HepG2 (cell line): ENCODE data around the gene GCN1. TPM values are rescaled to one million over a fixed set of nuclear protein-coding genes. Genes with fewer than 3 reads are reported as not detected.

Source experiments
- FLYWCH1 ChIP-seq: sonication (generic); formaldehyde crosslinking; IDR thresholded peaks from 2 replicates; pipeline ENCODE4 v1.8.1; 2023; ENCODE audit warnings: mild to moderate bottlenecking, missing genetic modification reagents
- HIVEP1 ChIP-seq: sonication (generic); formaldehyde crosslinking; IDR thresholded peaks from 2 replicates; pipeline ENCODE4 v1.4.0; 2020; ENCODE audit warnings: mild to moderate bottlenecking, missing genetic modification reagents
- HNRNPK ChIP-seq: fragments of 200-400 bp; formaldehyde crosslinking; IDR thresholded peaks from 2 replicates; pipeline ENCODE4 v1.6.1; 2018; ENCODE audit warnings: low read length, low read depth, moderate library complexity, mild to moderate bottlenecking; ENCODE audit not compliant: poor library complexity, severe bottlenecking
- NR2C2 ChIP-seq: sonication (generic); formaldehyde crosslinking; IDR thresholded peaks from 2 replicates; pipeline ENCODE4 v1.4.0; 2020; ENCODE audit warnings: missing genetic modification reagents, mild to moderate bottlenecking, moderate library complexity, borderline replicate concordance
- NR2F1 ChIP-seq, 2 experiments: fragments of 450-650 bp in 1 of 2; formaldehyde crosslinking in 1 of 2; IDR thresholded peaks; 2 replicates each; pipeline versions ENCODE4 v1.5.0 to v1.6.1; 2016 to 2020; ENCODE audit warnings: mild to moderate bottlenecking in 1 of 2, missing compliant biosample characterization in 1 of 2, missing genetic modification reagents in 1 of 2, moderate library complexity in 1 of 2
- PAX8 ChIP-seq: sonication (generic); formaldehyde crosslinking; IDR thresholded peaks from 2 replicates; pipeline ENCODE4 v1.8.0; 2022; ENCODE audit warnings: mild to moderate bottlenecking, missing genetic modification reagents, borderline replicate concordance
- POLR2G ChIP-seq: fragments of 200-400 bp; formaldehyde crosslinking; IDR thresholded peaks from 2 replicates; pipeline ENCODE4 v1.6.1; 2018; ENCODE audit warnings: mild to moderate bottlenecking, low read depth, low read length, moderate library complexity
- RORA ChIP-seq: sonication (generic); formaldehyde crosslinking; IDR thresholded peaks from 2 replicates; pipeline ENCODE4 v1.5.0; 2020; ENCODE audit warnings: mild to moderate bottlenecking, missing genetic modification reagents, moderate library complexity
- SP2 ChIP-seq: sonication (generic); formaldehyde crosslinking; IDR thresholded peaks from 2 replicates; pipeline ENCODE4 v1.5.1; 2020; ENCODE audit warnings: mild to moderate bottlenecking, missing genetic modification reagents
- SRF ChIP-seq: IDR thresholded peaks from 2 replicates; pipeline ENCODE4 v1.6.1; 2011; ENCODE audit warnings: mild to moderate bottlenecking, low read depth, low read length, moderate library complexity
- YY1 ChIP-seq: IDR thresholded peaks from 2 replicates; pipeline ENCODE4 v1.6.1; 2011; ENCODE audit warnings: low read length, low read depth, moderate library complexity, mild to moderate bottlenecking; ENCODE audit not compliant: insufficient read depth, insufficient replicate concordance
- ZBTB21 ChIP-seq: sonication (generic); formaldehyde crosslinking; IDR thresholded peaks from 2 replicates; pipeline ENCODE4 v1.4.0; 2020; ENCODE audit warnings: missing genetic modification reagents
- ZFP36L1 ChIP-seq: sonication (generic); formaldehyde crosslinking; IDR thresholded peaks from 2 replicates; pipeline ENCODE4 v1.8.0; 2022; ENCODE audit warnings: mild to moderate bottlenecking, missing genetic modification reagents, moderate library complexity
- ZNF17 ChIP-seq: sonication (generic); formaldehyde crosslinking; IDR thresholded peaks from 2 replicates; pipeline ENCODE4 v1.5.0; 2020; ENCODE audit warnings: mild to moderate bottlenecking, missing genetic modification reagents
- ZNF230 ChIP-seq: sonication (generic); formaldehyde crosslinking; IDR thresholded peaks from 2 replicates; pipeline ENCODE4 v1.4.0; 2020; ENCODE audit warnings: mild to moderate bottlenecking, missing genetic modification reagents
- ZNF282 ChIP-seq: fragments of 450-650 bp; IDR thresholded peaks from 2 replicates; pipeline ENCODE4 v1.6.1; 2018; ENCODE audit not compliant: partially characterized antibody
- ZNF331 ChIP-seq: sonication (generic); formaldehyde crosslinking; IDR thresholded peaks from 2 replicates; pipeline ENCODE4 v1.4.0; 2020; ENCODE audit warnings: missing genetic modification reagents
- ZNF549 ChIP-seq: sonication (generic); formaldehyde crosslinking; IDR thresholded peaks from 2 replicates; pipeline ENCODE4 v1.5.0; 2020; ENCODE audit warnings: missing genetic modification reagents
- ZSCAN25 ChIP-seq: sonication (generic); formaldehyde crosslinking; IDR thresholded peaks from 2 replicates; pipeline ENCODE4 v1.8.0; 2022; ENCODE audit warnings: mild to moderate bottlenecking, missing genetic modification reagents
- polyA plus RNA-seq, 8 experiments: library from polyadenylated mRNA; depleted of rRNA in 3 of 8; stranded (reverse) in 7 of 8; unstranded in 1 of 8; fragments of >200 nt; fragmentation: Illumina TruSeq in 4 of 8; extraction: Trizol in 4 of 8; gene quantifications; 2 replicates each; pipeline versions ENCODE4 v1.2.1 to v1.2.3, GENCODE V29; 2011 to 2016; ENCODE audit warnings: low read depth in 4 of 8, missing spikeins in 1 of 8, mixed read lengths in 1 of 8; ENCODE audit not compliant: insufficient read depth in 1 of 8
- total RNA-seq, 5 experiments: library from RNA; depleted of rRNA; stranded (reverse); fragments of >200 nt; fragmentation: Illumina TruSeq; extraction: Trizol; gene quantifications; 2 replicates each; pipeline ENCODE4 v1.2.3, GENCODE V29; 2016; ENCODE audit warnings: low read depth in 1 of 5
- TF ChIP-seq, protein P1 (sequence below): sonication (generic); formaldehyde crosslinking; IDR thresholded peaks from 2 replicates; pipeline ENCODE4 v1.4.0; 2020; ENCODE audit warnings: missing genetic modification reagents
- TF ChIP-seq, protein P2 (sequence below): sonication (generic); formaldehyde crosslinking; IDR thresholded peaks from 2 replicates; pipeline ENCODE4 v1.4.0; 2020; ENCODE audit warnings: mild to moderate bottlenecking, missing genetic modification reagents
- TF ChIP-seq, protein P3 (sequence below): conservative IDR thresholded peaks from 2 replicates; pipeline ENCODE4 v1.6.1; 2018; ENCODE audit warnings: missing genetic modification reagents
- TF ChIP-seq, protein P4 (sequence below): fragments of 450-650 bp; IDR thresholded peaks from 2 replicates; pipeline ENCODE4 v1.6.1; 2016
- TF ChIP-seq, protein P5 (sequence below): sonication (generic); formaldehyde crosslinking; IDR thresholded peaks from 2 replicates; pipeline ENCODE4 v1.4.0; 2020; ENCODE audit warnings: mild to moderate bottlenecking, missing genetic modification reagents, borderline replicate concordance

Gene GCN1
- total and polyA plus RNA-seq, 2 of the 13 experiments (the other 11 are each of a cell fraction or from before 2014, with no cell fraction given): 58.2 to 83.0 TPM

DNA sequence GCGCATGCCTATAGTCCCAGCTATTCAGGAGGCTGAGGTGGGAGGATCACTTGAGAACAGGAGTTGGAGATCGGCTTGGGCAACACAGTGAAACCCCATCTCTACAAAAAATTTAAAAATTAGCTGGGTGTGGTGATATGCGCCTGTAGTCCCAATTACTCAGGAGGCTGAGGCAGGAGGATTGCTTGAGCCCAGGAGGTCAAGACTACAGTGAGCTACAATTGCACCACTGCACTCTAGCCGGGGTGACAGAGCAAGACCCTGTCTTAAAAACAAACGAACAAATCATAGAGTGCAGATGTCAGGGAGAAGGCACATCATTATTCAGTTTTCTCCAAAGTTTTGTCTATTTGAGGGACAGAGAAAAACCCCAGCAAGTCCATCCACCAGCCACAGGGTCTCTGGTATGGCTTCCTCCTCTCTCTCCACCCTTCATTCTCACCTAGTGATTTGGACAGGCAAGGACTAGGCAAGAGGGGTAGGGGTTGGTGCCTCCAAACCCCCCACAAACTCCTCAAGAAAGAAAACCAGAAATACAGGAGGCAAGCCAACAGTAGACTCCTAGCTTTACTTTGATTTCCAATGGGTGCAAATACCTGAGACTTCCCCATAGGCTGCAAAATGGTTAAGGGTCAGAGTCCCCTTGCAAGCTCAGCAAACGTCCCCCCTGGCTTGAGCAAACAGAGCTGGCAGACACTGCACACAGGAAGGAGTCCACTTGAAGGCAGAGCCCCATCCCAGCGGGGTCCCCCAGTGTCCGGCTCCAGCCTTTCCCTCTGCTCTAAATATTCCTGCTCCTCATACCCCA is 32.9 kb upstream of the GCN1 start (continued):
- TF ChIP-seq, protein P1, sequence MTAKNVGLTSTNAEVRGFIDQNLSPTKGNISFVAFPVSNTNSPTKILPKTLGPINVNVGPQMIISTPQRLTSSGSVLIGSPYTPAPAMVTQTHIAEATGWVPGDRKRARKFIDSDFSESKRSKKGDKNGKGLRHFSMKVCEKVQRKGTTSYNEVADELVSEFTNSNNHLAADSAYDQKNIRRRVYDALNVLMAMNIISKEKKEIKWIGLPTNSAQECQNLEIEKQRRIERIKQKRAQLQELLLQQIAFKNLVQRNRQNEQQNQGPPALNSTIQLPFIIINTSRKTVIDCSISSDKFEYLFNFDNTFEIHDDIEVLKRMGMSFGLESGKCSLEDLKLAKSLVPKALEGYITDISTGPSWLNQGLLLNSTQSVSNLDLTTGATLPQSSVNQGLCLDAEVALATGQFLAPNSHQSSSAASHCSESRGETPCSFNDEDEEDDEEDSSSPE (CRISPR knock-in tag): no peak
- TF ChIP-seq SP2 (CRISPR knock-in tag): no peak
- TF ChIP-seq ZBTB21 (CRISPR knock-in tag): no peak
- no peak for TF ChIP-seq SRF
- TF ChIP-seq, protein P2, sequence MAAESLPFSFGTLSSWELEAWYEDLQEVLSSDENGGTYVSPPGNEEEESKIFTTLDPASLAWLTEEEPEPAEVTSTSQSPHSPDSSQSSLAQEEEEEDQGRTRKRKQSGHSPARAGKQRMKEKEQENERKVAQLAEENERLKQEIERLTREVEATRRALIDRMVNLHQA: no peak
- no peak for TF ChIP-seq ZNF230
- no peak for TF ChIP-seq ZNF17 (CRISPR knock-in tag)
- no peak for TF ChIP-seq PAX8 (CRISPR knock-in tag)
- no peak for TF ChIP-seq HNRNPK
- TF ChIP-seq ZFP36L1 (CRISPR knock-in tag): no peak
- TF ChIP-seq POLR2G: peak; percentile 93
- TF ChIP-seq ZNF282: no peak
- no peak for TF ChIP-seq NR2C2 (CRISPR knock-in tag)
- peak; percentile 48 for TF ChIP-seq YY1
- TF ChIP-seq ZSCAN25 (CRISPR knock-in tag): no peak
- TF ChIP-seq, protein P3, sequence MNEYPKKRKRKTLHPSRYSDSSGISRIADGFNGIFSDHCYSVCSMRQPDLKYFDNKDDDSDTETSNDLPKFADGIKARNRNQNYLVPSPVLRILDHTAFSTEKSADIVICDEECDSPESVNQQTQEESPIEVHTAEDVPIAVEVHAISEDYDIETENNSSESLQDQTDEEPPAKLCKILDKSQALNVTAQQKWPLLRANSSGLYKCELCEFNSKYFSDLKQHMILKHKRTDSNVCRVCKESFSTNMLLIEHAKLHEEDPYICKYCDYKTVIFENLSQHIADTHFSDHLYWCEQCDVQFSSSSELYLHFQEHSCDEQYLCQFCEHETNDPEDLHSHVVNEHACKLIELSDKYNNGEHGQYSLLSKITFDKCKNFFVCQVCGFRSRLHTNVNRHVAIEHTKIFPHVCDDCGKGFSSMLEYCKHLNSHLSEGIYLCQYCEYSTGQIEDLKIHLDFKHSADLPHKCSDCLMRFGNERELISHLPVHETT (CRISPR knock-in tag): no peak; the same call in 1 of the 2 replicates
- no peak for TF ChIP-seq FLYWCH1 (CRISPR knock-in tag)
- no peak for TF ChIP-seq RORA (CRISPR knock-in tag)
- TF ChIP-seq, protein P4, sequence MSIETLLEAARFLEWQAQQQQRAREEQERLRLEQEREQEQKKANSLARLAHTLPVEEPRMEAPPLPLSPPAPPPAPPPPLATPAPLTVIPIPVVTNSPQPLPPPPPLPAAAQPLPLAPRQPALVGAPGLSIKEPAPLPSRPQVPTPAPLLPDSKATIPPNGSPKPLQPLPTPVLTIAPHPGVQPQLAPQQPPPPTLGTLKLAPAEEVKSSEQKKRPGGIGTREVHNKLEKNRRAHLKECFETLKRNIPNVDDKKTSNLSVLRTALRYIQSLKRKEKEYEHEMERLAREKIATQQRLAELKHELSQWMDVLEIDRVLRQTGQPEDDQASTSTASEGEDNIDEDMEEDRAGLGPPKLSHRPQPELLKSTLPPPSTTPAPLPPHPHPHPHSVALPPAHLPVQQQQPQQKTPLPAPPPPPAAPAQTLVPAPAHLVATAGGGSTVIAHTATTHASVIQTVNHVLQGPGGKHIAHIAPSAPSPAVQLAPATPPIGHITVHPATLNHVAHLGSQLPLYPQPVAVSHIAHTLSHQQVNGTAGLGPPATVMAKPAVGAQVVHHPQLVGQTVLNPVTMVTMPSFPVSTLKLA: no peak
- TF ChIP-seq, protein P5, sequence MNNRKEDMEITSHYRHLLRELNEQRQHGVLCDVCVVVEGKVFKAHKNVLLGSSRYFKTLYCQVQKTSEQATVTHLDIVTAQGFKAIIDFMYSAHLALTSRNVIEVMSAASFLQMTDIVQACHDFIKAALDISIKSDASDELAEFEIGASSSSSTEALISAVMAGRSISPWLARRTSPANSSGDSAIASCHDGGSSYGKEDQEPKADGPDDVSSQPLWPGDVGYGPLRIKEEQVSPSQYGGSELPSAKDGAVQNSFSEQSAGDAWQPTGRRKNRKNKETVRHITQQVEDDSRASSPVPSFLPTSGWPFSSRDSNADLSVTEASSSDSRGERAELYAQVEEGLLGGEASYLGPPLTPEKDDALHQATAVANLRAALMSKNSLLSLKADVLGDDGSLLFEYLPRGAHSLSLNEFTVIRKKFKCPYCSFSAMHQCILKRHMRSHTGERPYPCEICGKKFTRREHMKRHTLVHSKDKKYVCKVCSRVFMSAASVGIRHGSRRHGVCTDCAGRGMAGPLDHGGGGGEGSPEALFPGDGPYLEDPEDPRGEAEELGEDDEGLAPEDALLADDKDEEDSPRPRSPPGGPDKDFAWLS (CRISPR knock-in tag): no peak
- TF ChIP-seq ZNF549 (CRISPR knock-in tag): no peak
- TF ChIP-seq ZNF331 (CRISPR knock-in tag): peak; percentile 34; the same call in 1 of the 2 replicates
- TF ChIP-seq NR2F1 (CRISPR knock-in tag; IDR thresholded peaks at IDR 0.05): no peak; a peak in 1 of 4 replicates
- TF ChIP-seq HIVEP1: peak; percentile 4; the same call in 1 of the 2 replicates
